ENCODE measurements around the gene ARHGAP22.

The ARHGAP22 gene

DNA sequence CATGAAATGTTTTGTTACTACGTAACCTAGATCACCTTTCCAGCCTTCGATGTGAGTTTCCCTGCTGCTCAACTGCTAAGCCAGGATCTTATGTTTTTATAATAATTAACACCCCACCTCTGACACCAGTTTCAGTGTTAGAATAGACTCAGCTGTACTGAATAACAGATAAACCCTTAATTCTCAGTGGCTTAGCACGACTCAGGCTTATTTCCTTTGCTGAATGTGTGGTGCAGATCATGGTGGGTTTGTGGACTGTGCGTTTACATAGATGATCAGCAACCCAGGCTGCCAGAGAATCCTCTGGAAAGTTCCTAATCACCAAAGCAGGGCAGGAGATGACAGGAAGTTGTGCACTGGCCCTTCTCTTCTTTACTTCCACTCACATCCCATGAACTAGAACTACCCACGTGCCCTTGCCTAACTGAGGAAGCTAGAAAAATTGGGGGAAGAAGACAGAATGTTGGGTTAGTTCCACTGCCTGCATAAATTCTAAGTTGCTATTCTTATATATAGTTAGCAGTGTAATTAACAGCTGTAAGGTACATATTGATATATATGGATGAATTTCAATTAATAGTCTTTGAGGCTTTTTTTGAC, 186.6 kb downstream of the ARHGAP22 start:
- no peak for DNase-seq (ENCODE audit: low read depth in 2 of 2)

DNA sequence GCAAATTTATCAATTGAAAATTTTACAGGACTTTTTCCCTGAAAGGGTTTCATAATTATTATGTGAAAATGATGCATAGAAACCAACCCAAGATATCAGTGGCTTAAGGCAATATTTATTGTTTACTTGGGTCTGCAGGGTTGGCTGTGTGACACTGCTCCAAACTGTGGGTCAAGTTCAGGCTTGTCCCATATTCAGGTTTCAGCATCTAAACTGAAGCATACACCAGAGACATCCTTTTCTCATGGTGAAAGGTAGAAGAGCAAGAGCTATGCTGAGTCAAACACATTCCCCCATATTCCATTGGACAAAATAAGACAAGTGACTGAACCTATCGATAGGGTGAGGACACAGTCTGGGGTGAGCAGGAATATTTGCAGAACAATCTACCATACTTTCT, 187.5 kb downstream of the ARHGAP22 start:
- DNase-seq (ENCODE audit: low read depth in 2 of 2) = no peak

DNA sequence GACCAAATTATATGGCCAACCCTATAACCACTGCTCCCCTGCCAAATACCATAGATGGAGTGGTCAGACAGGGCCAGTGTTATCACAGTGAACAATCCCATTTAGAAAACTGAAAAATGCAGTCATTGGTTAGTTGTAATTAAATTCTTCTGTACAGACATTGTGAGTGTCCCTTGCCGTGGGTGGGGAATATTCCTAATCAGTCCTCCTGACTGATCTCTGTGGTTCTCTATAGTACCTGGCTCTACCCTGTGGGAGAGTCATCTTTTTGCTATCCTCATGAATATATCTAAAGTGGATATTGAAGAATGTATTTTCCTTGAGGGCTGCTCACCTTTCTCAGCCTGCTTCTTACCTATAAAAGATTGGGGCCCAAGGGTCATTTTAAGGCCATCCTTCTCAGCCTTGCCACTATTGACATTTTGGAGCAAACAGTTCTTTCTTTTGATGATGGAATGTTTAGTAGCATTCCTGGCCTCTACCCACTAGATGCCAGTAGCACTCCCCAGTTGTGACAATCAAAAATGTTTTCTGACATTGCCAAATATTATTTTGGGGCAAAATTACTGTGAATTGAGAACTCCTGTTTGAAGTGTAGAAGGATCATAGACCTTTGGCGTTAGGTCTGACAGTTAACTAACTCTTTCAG, 188.2 kb downstream of the ARHGAP22 start:
- no peak for DNase-seq (ENCODE audit: low read depth in 2 of 2)

DNA sequence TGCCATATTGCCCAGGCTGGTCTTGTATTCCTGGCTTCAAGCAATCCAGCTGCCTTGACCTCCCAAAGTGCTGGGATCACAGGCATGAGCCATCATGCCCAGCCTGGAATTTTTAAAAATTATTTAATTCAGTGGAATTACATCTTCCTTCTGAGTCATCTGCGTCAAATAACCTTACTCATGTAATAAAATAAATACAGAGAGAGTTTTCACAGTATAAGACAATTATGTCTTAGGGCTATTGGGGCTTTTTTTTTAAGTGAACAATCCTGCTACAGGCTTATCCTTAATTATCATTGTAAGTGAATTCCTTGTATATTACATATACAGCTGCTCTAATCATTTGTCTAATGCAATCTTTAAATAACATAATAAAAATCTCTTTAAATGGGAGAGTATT, 190.1 kb downstream of the ARHGAP22 start:
- DNase-seq (ENCODE audit: low read depth in 2 of 2) = no peak

DNA sequence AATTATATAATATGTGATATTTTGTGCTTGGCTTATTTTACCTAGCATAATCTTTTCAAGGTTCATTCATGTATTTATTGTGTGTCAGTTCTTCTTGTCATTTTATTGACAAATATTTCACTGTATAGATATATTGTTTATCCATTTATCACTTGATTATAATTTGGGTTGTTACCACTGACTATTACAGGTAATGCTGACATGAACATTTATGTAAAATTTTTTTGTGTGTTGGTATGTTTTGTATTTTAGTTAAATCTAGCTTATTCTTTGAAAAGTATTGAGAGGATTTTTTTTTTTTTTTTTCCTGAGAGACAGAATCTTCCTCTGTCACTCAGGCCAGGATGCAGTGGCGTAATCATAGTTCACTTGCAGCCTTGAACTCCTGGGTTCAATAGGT, 190.7 kb downstream of the ARHGAP22 start:
- DNase-seq (ENCODE audit: low read depth in 2 of 2) = no peak

DNA sequence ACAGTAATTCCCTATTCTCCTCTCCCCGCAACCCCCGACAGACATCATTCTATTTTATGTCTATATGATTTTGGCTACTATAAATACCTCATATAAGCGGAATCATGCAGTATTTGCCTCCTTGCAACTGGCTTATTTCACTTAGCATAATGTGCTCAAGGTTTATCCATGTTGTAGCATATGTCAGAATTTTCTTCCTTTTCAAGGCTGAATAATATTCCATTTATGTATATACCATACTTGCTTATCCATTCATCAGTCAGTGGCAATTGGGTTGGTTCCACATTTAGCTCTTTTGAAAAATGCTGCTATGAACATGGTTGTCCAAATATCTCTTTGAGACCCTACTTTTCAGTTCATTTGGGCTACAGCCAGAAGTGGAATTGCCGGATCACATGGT, 191.9 kb downstream of the ARHGAP22 start:
- DNase-seq (ENCODE audit: low read depth in 2 of 2) = no peak

DNA sequence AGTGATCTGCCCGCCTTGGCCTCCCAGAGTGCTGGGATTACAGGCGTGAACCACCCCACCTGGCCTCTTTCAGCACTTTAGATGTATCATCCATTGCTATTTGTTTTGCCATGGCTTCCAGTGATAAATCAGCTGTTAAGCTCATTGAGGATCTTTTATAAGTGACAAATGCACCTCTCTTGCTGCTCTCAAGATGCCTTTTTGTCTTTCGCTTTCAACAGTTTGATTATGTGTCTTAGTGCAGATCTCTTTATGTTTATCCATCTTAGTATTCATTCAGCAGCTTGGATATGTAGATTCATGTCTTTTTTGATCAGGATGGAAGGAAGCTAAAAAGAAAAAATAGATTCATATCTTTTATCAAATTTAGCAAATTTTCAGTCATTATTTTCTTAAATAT, 192.8 kb downstream of the ARHGAP22 start:
- DNase-seq (ENCODE audit: low read depth in 2 of 2) = no peak

DNA sequence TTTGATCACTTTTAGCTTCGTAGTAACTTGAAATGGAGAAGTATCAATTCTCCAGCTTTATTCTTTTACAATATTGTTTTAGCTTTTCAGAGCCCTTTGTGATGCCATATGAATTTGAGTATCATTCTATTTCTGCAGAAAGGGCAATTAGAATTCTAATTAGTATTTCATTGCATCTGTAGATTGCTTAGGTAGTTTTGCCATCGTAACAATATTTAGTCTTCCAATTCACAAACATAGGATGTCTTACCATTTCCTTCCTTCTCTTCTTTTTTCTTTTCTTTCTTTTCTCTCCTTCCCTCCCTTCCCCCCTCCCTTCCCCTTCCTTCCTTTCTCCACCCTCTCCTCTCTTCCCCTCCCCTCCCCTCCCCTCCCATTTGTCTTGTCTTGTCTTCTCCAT, 193.4 kb downstream of the ARHGAP22 start:
- DNase-seq (ENCODE audit: low read depth in 2 of 2) = no peak

DNA sequence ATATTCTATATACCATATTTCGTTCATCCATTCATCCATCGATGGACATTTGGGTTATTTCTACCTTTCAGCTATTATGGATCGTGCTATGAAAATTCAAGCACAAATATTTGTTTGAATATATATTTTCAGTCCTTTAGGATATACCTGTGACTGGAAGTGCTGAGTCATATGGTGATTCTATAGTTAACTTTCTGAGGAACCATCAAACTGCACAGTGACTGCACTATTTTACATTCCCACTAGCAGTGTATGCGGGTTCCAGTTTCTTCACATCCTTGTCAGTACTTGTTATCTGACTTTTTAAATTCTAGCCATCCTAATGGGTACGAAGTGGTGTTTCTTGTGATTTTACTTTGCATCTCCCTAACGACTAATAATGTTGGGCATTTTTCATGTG, 194.4 kb downstream of the ARHGAP22 start:
- no peak for DNase-seq (ENCODE audit: low read depth in 2 of 2)

DNA sequence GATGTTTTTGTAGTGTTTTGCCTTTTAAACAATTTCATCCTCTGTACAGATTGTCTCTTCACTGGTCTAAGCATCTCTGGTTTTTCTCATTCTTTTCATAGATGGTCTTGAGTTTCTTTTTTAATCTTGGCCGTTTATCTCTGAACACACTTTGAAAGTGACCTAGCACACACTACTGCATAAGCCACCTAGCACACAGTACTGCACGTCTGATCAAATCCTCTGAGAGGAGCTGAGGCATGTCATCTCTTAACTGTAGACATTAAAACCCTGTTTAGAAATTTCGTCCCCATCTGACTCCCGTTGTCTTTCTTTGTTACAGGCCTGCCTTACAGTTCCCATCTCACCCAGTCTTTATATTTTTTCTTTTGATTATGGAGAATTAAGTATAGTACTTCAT, 198.2 kb downstream of the ARHGAP22 start:
- no peak for DNase-seq (ENCODE audit: low read depth in 2 of 2)

DNA sequence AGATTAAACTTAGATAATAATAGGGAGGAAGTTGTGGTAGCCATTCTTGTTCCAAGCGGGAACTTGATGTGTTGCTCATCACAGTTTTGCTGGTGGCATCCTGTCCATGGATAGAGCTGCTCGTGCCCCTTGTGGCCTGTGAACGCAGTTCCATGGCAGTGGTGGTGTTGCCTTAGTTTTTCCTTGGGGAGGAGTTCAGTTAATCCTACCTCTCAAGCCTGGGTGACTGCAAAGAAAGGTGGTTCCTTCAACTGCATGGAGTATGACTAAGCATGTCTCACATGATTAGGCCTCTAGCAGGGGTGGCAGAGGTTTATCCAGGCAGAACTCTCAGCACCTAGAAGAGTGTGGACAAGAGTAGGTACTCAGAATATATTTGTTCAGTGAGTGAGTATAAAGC, 198.7 kb downstream of the ARHGAP22 start:
- DNase-seq (ENCODE audit: low read depth in 2 of 2) = no peak

DNA sequence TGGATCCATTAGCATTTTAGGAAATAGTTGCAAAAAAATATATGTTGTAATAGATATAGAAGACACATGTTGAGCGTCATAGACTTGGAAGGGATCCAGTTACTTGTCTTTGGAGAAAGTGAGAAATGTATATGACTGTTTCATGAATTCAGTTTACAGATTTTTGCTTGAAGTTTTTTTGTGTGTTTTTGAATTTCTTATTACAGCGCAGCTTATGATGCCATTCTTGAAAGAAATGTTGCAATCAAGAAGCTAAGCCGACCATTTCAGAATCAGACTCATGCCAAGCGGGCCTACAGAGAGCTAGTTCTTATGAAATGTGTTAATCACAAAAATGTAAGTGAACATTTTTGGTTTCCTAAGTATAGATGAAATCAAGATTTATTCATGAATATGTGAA, 200.2 kb downstream of the ARHGAP22 start:
- DNase-seq (ENCODE audit: low read depth in 2 of 2) = no peak

DNA sequence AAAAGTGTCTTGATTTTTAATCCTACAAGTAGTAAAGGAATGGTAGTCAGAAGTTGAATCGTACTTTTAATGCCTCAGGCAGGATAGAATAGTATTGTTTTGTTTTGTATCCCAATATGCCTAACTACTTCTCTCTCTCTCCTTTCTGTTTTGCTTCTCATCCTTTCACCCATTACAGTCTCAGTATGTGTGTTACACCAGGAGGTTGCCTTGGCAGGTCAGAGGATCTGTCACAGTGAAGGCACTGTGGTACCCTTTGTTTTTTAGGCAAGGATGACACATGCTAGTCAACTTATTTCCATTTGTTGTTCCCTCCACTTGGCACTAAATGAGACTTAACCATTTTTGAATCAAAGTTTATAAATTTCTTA, 204.0 kb downstream of the ARHGAP22 start:
- no peak for DNase-seq (ENCODE audit: low read depth in 2 of 2)

DNA sequence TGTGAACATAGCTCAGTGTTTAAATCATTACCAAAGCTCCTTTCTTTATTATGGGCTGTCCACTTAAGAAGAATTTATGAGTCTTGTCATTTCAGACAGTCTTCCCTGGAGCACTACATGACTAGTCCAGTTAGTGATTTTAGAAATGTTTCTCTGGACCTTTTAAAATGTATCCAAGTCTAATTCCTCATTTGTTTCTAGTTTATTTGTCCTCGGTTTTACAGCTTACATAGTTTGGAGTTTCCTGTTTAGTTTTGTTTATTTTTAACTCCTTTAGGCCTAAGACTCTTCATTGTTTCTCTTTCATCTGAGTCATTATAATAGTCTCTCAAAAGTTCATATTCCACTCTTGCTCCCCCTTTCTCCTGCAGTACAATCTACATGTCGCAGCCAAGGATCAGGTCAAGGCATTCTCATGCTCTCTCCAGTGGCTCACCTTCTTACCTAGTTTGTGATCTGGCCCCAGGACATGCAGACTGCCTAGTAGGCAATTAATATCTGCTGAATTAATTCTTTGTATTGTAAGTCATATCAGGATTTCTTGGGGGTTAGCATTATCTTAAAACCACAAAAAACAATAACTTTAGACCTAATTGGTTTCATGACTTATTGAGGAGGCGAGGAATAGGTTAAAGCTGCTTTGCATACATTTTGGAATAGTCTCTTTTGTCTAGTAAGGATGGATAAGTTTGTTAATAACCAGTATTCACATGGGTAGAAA, 204.6 kb downstream of the ARHGAP22 start:
- no peak for DNase-seq (ENCODE audit: low read depth in 2 of 2)

DNA sequence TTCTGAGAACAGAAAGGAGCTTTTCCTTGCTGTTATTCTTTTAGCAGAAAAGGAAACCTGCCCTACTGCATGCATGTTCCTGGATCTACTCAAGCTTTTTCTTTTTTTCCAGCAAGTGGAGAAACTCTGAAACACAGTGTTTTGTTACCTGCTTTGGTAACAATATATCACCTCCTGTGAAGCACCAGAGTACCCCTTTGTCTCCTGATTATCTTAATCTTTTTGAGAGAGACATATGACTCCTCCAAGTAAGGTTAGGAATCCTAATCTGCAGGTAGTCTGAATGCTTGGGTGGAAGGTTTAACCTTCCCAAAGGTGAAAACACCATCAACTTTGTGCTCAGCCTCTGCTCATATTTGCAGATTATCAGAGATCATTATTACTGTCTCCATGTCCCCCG, 205.3 kb downstream of the ARHGAP22 start:
- DNase-seq (ENCODE audit: low read depth in 2 of 2) = no peak

DNA sequence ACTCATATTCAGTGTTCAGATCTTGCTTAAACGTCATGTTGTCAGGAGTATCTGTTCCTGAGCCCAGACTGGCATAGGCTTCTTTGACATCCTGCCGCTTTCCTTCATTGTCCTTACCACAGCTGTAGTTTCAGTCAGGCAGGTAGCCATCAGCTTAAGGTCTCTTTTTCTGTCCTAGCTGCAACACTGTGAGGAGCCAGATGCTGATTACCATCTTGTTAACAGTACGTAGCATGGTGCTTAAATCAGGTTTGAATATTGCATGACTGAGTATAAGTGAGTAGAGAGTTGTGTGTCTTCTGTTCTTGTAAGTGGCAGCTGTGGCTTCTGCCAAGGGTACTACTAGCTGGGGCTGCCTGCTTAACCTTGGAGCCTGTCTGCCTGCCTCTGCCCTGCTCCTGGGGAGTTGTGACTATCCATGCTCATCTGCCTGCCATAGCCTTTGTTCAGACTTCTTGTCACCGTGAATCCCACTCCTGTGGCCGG, 205.8 kb downstream of the ARHGAP22 start:
- no peak for DNase-seq (ENCODE audit: low read depth in 2 of 2)

DNA sequence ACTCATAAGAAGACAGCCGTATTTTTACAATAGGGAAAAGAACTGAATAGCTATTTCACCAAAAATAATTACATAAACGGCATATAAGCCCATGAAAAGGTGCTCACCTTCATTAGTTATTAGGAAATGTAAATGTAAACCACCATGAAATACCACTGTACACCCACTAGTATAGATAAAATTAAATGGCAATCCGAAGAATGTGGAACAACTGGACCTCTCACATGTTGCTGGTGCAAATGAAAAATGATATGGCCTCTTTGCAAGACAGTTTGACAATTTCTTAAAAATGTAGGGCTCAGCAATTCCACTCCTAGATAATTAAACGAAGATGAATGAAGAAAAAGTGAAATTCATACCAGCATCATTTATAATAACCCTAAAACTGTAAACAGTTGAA, 206.6 kb downstream of the ARHGAP22 start:
- DNase-seq (ENCODE audit: low read depth in 2 of 2) = no peak
